ENCODE data around the gene IRS1. TPM values are rescaled to one million over a fixed set of nuclear protein-coding genes. Genes with fewer than 3 reads are reported as not detected.

The IRS1 gene
- total and polyA plus RNA-seq, 2 donors from 2014 or later = 4.5 to 13.4 TPM

DNA sequence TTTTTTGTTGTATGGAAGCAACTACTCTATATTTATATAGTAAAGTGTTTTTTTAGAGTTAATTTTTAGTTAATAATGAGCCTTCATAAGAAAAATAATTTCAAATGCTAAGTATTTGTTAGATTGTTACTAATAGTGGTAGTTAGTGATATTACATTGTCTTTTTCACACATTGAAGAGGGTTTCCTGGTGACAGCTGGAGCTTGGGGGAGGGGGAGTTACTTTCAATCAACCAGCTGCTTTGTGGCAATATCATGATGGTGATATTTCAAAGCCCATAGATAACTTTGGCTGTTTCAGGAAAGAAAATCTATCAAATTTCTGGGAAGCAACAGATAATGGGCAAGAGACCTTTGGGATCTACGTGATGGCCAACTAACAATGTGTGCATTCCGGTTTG lies 40.3 kb upstream of the IRS1 start:
- H3K4me1 ChIP-seq (ENCODE audit: control insufficient read depth in 2 of 3, insufficient read depth in 2 of 3, low read depth in 1 of 3, low read length in 3 of 3) = peaks cover 3 to 18% (median 6%) of the 10 kb centered on the region in 3 donors
- no peak overlapping the region for H3K4me3 ChIP-seq (ENCODE audit: low read length in 3 of 3)
- intact Hi-C loops (cut with DNase I) = no loop called here
- H3K27me3 ChIP-seq (ENCODE audit: control insufficient read depth, insufficient read depth, low read length) = no peaks in the 10 kb centered on the region
- H3K27ac ChIP-seq (ENCODE audit: low read depth in 2 of 2, low read length in 2 of 2) = no peak overlapping the region
- FAIRE-seq = no peak
- H3K9me3 ChIP-seq (ENCODE audit: control insufficient read depth in 2 of 3, insufficient read depth in 1 of 3, low read length in 3 of 3) = no peaks in the 10 kb centered on the region
- no peaks in the 10 kb centered on the region for H3K36me3 ChIP-seq (ENCODE audit: control insufficient read depth in 2 of 3, insufficient read depth in 3 of 3, low read length in 3 of 3)
- no peak overlapping the region for H3K9ac ChIP-seq (ENCODE audit: low read length in 3 of 3)
- TF ChIP-seq, protein P1, sequence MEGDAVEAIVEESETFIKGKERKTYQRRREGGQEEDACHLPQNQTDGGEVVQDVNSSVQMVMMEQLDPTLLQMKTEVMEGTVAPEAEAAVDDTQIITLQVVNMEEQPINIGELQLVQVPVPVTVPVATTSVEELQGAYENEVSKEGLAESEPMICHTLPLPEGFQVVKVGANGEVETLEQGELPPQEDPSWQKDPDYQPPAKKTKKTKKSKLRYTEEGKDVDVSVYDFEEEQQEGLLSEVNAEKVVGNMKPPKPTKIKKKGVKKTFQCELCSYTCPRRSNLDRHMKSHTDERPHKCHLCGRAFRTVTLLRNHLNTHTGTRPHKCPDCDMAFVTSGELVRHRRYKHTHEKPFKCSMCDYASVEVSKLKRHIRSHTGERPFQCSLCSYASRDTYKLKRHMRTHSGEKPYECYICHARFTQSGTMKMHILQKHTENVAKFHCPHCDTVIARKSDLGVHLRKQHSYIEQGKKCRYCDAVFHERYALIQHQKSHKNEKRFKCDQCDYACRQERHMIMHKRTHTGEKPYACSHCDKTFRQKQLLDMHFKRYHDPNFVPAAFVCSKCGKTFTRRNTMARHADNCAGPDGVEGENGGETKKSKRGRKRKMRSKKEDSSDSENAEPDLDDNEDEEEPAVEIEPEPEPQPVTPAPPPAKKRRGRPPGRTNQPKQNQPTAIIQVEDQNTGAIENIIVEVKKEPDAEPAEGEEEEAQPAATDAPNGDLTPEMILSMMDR (IDR thresholded peaks at IDR 0.05; ENCODE audit: borderline replicate concordance, extremely low read depth, insufficient read depth) = no peak
- no peak for DNase-seq

DNA sequence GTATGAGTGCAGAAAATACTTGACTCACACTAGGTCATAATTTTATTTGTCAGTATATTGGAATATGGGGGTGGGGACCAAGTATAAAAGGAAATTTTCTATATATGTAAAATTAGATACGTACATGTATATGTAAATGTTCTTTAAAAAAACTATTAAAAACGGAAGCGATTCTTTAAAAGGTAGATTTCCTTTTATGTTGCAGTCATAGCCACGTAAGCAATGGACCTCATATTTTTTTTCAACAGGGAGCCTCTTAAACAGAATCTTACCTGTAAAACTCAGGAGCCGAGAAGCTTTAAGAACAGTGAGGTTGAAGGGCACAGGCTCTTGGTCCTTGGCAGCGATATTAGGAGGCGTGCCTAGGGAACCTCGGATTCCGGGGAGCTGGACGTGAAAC lies 39.5 kb upstream of the IRS1 start:
- Histone ChIP-seq H3K27me3 (ENCODE audit: control insufficient read depth, insufficient read depth, low read length) (no peaks in the 10 kb centered on the region), H3K27ac (ENCODE audit: low read depth in 2 of 2, low read length in 2 of 2) (no peak overlapping the region), H3K9me3 (ENCODE audit: control insufficient read depth in 2 of 3, insufficient read depth in 1 of 3, low read length in 3 of 3) (no peaks in the 10 kb centered on the region), H3K4me3 (ENCODE audit: low read length in 3 of 3) (peak overlapping the region in 1 of 3 donors; percentile 10), H3K9ac (ENCODE audit: low read length in 3 of 3) (no peak overlapping the region), H3K36me3 (ENCODE audit: control insufficient read depth in 2 of 3, insufficient read depth in 3 of 3, low read length in 3 of 3) (no peaks in the 10 kb centered on the region), H3K4me1 (ENCODE audit: control insufficient read depth in 2 of 3, insufficient read depth in 2 of 3, low read depth in 1 of 3, low read length in 3 of 3) (peaks cover 3 to 18% (median 6%) of the 10 kb centered on the region in 3 donors)
- TF ChIP-seq, protein P1 (IDR thresholded peaks at IDR 0.05; ENCODE audit: borderline replicate concordance, extremely low read depth, insufficient read depth) = no peak
- FAIRE-seq = no peak
- no peak for DNase-seq
- intact Hi-C loops (cut with DNase I) = no loop called here

DNA sequence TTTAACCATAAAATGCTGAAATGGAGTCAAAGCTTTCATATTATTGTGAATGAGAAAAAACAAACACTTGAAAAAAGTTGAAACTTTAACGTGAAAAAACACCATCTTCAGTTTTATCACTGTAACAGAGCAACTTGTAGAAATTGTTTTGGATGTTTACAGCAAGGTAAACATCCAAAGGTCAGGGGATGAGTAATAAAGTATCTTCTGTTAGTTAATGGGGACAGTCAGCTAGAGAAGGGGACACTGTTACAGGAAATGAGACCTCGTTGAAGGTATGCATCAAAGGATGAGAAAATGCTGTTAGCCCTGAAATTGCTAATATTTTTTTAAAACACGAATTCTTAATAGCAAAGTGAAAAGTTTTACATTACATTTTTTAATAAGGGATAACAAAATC lies 39.1 kb upstream of the IRS1 start:
- DNase-seq = peak in 2 of 5 donors; percentile 24 to 33
- no peak for FAIRE-seq
- intact Hi-C loops (cut with DNase I) = no loop called here

More for the DNA sequence above, 39.1 kb upstream of the IRS1 start:
- H3K9me3 ChIP-seq (ENCODE audit: control insufficient read depth in 2 of 3, insufficient read depth in 1 of 3, low read length in 3 of 3) = no peaks in the 10 kb centered on the region
- peaks cover 3 to 18% (median 6%) of the 10 kb centered on the region in 3 donors for H3K4me1 ChIP-seq (ENCODE audit: control insufficient read depth in 2 of 3, insufficient read depth in 2 of 3, low read depth in 1 of 3, low read length in 3 of 3)
- H3K36me3 ChIP-seq (ENCODE audit: control insufficient read depth in 2 of 3, insufficient read depth in 3 of 3, low read length in 3 of 3) = no peaks in the 10 kb centered on the region
- no peak overlapping the region for H3K27ac ChIP-seq (ENCODE audit: low read depth in 2 of 2, low read length in 2 of 2)
- TF ChIP-seq, protein P1 (IDR thresholded peaks at IDR 0.05; ENCODE audit: borderline replicate concordance, extremely low read depth, insufficient read depth) = no peak
- no peaks in the 10 kb centered on the region for H3K27me3 ChIP-seq (ENCODE audit: control insufficient read depth, insufficient read depth, low read length)
- H3K4me3 ChIP-seq (ENCODE audit: low read length in 3 of 3) = no peak overlapping the region
- H3K9ac ChIP-seq (ENCODE audit: low read length in 3 of 3) = no peak overlapping the region
